Stimulated activated CD4-positive, alpha-beta T cell treated with anti-CD3 and anti-CD28 coated beads, Interleukin-15, amount 100 ng/mL, for 48 hours (primary cell): ENCODE measurements around the gene TXNRD1.

Experiments used
- DNase-seq, 2 donors: peaks; one replicate each; pipeline ENCODE4 v3.0.0-alpha.2; 2020; ENCODE audit warnings: low read depth in 2 of 2

TXNRD1 gene

GRCh38 chr12:104350211-104351056 is 134.9 kb downstream of the TXNRD1 start:
- no peak for DNase-seq

- no peak for DNase-seq
These were observed 135.7 kb downstream of the TXNRD1 start for GRCh38 chr12:104351057-104351983.

GRCh38 chr12:104352106-104352713 is 136.6 kb downstream of the TXNRD1 start:
- DNase-seq, result no peak

GRCh38 chr12:104353012-104353981 is 137.7 kb downstream of the TXNRD1 start:
- DNase-seq, result no peak

GRCh38 chr12:104354167-104354867 is 138.7 kb downstream of the TXNRD1 start:
- no peak for DNase-seq

GRCh38 chr12:104354868-104355570 is 139.4 kb downstream of the TXNRD1 start:
- DNase-seq, result no peak

GRCh38 chr12:104355630-104356029 is 140.1 kb downstream of the TXNRD1 start:
- DNase-seq, result no peak

GRCh38 chr12:104356231-104357115 is 140.9 kb downstream of the TXNRD1 start:
- no peak for DNase-seq

- no peak for DNase-seq
These were observed 141.9 kb downstream of the TXNRD1 start for GRCh38 chr12:104357421-104357952.

GRCh38 chr12:104358353-104359003 is 142.9 kb downstream of the TXNRD1 start:
- DNase-seq, result peak; percentile 31 to 58

- no peak for DNase-seq
These were observed 143.6 kb downstream of the TXNRD1 start for GRCh38 chr12:104359216-104359615.

GRCh38 chr12:104360157-104360556 is 144.6 kb downstream of the TXNRD1 start:
- DNase-seq, result no peak

- DNase-seq, result no peak
These were observed 145.6 kb downstream of the TXNRD1 start for GRCh38 chr12:104360983-104361707.

- no peak for DNase-seq
These were observed 150.4 kb downstream of the TXNRD1 start for GRCh38 chr12:104365921-104366410.

- DNase-seq, result no peak
These were observed 154.1 kb downstream of the TXNRD1 start for GRCh38 chr12:104369708-104370107.

GRCh38 chr12:104371043-104371870 is 155.7 kb downstream of the TXNRD1 start:
- DNase-seq, result no peak
